Stomach (tissue), 4 donors: Measurements from ENCODE around the gene TUBGCP3.

ENCODE experiments used
- EP300 ChIP-seq: sonication (generic); formaldehyde crosslinking; IDR thresholded peaks from one replicate; pipeline ENCODE4 v1.6.1; 2017; ENCODE audit warnings: antibody characterized with exemption
- POLR2A ChIP-seq, 4 donors: fragments of 450-650 bp; IDR thresholded peaks; one replicate each; pipeline ENCODE4 v1.6.1; 2016; ENCODE audit warnings: antibody characterized with exemption in 4 of 4, control low read depth in 2 of 4, mild to moderate bottlenecking in 1 of 4, moderate library complexity in 1 of 4

DNA sequence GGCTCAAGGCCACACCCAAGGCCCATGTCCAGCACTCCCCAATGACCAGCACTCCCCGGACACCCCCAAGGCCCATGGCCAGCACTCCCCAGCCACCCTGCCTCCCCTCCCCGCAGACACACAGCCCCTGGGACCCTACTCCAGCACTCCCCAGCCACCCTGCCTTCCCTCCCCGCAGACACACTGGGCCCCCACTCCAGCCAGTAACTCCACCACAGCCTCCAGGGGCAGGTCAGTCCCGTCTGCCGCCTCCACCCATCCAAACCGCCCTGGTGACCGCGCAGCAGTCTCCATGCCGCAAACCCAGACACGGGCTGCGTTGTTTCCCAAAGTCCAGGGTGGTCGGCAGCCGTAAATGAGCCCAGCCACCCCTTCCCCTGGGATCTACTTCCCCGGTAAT, 141.1 kb downstream of the TUBGCP3 start:
- no peak for TF ChIP-seq POLR2A (IDR thresholded peaks at IDR 0.05)
- no peak for TF ChIP-seq EP300
